GM12878 (cell line): ENCODE measurements around the gene MAGEB18. TPM values are rescaled to one million over a fixed set of nuclear protein-coding genes. Genes with fewer than 3 reads are reported as not detected.

ENCODE experiments used
- polyA plus RNA-seq, 11 experiments: library from polyadenylated mRNA; depleted of rRNA in 4 of 11; unstranded in 6 of 11; stranded (reverse) in 5 of 11; fragments of >200 nt; fragmentation: Nextera tagmentation in 4 of 11; fragmentation: Illumina TruSeq in 1 of 11; extraction: Ambion mirVana in 4 of 11; extraction: Trizol in 1 of 11; gene quantifications; 1 replicate in 1 of 11; 2 replicates in 10 of 11; pipeline versions ENCODE4 v1.2.1 to v1.2.3, GENCODE V29; 2011 to 2016; ENCODE audit warnings: inconsistent platforms in 2 of 11, missing spikeins in 2 of 11, low read depth in 1 of 11
- total RNA-seq, 4 experiments: library from RNA; depleted of rRNA in 3 of 4; stranded (reverse); fragments of >200 nt in 3 of 4; fragmentation: Illumina TruSeq in 1 of 4; extraction: Trizol in 1 of 4; gene quantifications; 2 replicates each; pipeline versions ENCODE4 v1.2.1 to v1.2.3, GENCODE V29; 2013 to 2021

The MAGEB18 gene
- total and polyA plus RNA-seq, 10 of the 15 experiments (the other 5 are each of a cell fraction or from before 2014, with no cell fraction given), result not detected

Other genes with a start within 250 kb of the MAGEB18 start
- gene MAGEB6B, start 22.3 kb downstream of the MAGEB18 start, total RNA-seq (2014; rRNA removed), result not detected in 2 replicates
- not detected in 2 replicates for gene MAGEB6B, start 22.3 kb downstream of the MAGEB18 start, total RNA-seq (2014; rRNA removed; fragmentation: Illumina TruSeq; extraction: Trizol)
- not detected in 2 replicates for gene MAGEB6B, start 22.3 kb downstream of the MAGEB18 start, total RNA-seq (2021)
- not detected in 2 replicates for gene MAGEB6B, start 22.3 kb downstream of the MAGEB18 start, polyA plus RNA-seq (2011; rRNA removed)
- not detected in 2 replicates for gene MAGEB6B, start 22.3 kb downstream of the MAGEB18 start, polyA plus RNA-seq (2014; fragmentation: Illumina TruSeq; extraction: Trizol)
- gene MAGEB6B, start 22.3 kb downstream of the MAGEB18 start, polyA plus RNA-seq (2014; fragmentation: Nextera tagmentation; extraction: Ambion mirVana), result not detected
- not detected in 2 replicates for gene MAGEB6B, start 22.3 kb downstream of the MAGEB18 start, polyA plus RNA-seq (2014; rRNA removed)
- gene MAGEB6B, start 22.3 kb downstream of the MAGEB18 start, polyA plus RNA-seq (2016; fragmentation: Nextera tagmentation; extraction: Ambion mirVana), result not detected
- not detected in 2 replicates for gene MAGEB6, start 54.1 kb downstream of the MAGEB18 start, total RNA-seq (2014; rRNA removed)
- gene MAGEB6, start 54.1 kb downstream of the MAGEB18 start, total RNA-seq (2014; rRNA removed; fragmentation: Illumina TruSeq; extraction: Trizol), result not detected in 2 replicates
- not detected in 2 replicates for gene MAGEB6, start 54.1 kb downstream of the MAGEB18 start, total RNA-seq (2021)
- gene MAGEB6, start 54.1 kb downstream of the MAGEB18 start, polyA plus RNA-seq (2011; rRNA removed), result 0.04 and 0.05 TPM in 2 replicates
- not detected in 2 replicates for gene MAGEB6, start 54.1 kb downstream of the MAGEB18 start, polyA plus RNA-seq (2014; fragmentation: Illumina TruSeq; extraction: Trizol)
- gene MAGEB6, start 54.1 kb downstream of the MAGEB18 start, polyA plus RNA-seq (2014; fragmentation: Nextera tagmentation; extraction: Ambion mirVana), result not detected
- gene MAGEB6, start 54.1 kb downstream of the MAGEB18 start, polyA plus RNA-seq (2014; rRNA removed), result not detected in 2 replicates
- not detected for gene MAGEB6, start 54.1 kb downstream of the MAGEB18 start, polyA plus RNA-seq (2016; fragmentation: Nextera tagmentation; extraction: Ambion mirVana)
- gene MAGEB5, start 77.8 kb downstream of the MAGEB18 start, total RNA-seq (2014; rRNA removed), result not detected in 2 replicates
- not detected in 2 replicates for gene MAGEB5, start 77.8 kb downstream of the MAGEB18 start, total RNA-seq (2014; rRNA removed; fragmentation: Illumina TruSeq; extraction: Trizol)
- not detected in 2 replicates for gene MAGEB5, start 77.8 kb downstream of the MAGEB18 start, total RNA-seq (2021)
- not detected in 2 replicates for gene MAGEB5, start 77.8 kb downstream of the MAGEB18 start, polyA plus RNA-seq (2011; rRNA removed)
- gene MAGEB5, start 77.8 kb downstream of the MAGEB18 start, polyA plus RNA-seq (2014; fragmentation: Illumina TruSeq; extraction: Trizol), result not detected in 2 replicates
- gene MAGEB5, start 77.8 kb downstream of the MAGEB18 start, polyA plus RNA-seq (2014; fragmentation: Nextera tagmentation; extraction: Ambion mirVana), result not detected
- not detected in 2 replicates for gene MAGEB5, start 77.8 kb downstream of the MAGEB18 start, polyA plus RNA-seq (2014; rRNA removed)
- gene MAGEB5, start 77.8 kb downstream of the MAGEB18 start, polyA plus RNA-seq (2016; fragmentation: Nextera tagmentation; extraction: Ambion mirVana), result not detected